HepG2 (cell line): ENCODE results near the gene PPOX. TPM values are rescaled to one million over a fixed set of nuclear protein-coding genes. Genes with fewer than 3 reads are reported as not detected.

ENCODE experiments used
- BCL6 ChIP-seq: IDR thresholded peaks from 2 replicates; pipeline ENCODE4 v1.6.1; 2016; ENCODE audit warnings: missing genetic modification reagents, missing compliant biosample characterization
- BRCA1 ChIP-seq: sonication (generic); formaldehyde crosslinking; IDR thresholded peaks from 2 replicates; pipeline ENCODE4 v1.4.0; 2020; ENCODE audit warnings: missing genetic modification reagents
- CENPT ChIP-seq: sonication (generic); formaldehyde crosslinking; IDR thresholded peaks from 2 replicates; pipeline ENCODE4 v1.8.0; 2022; ENCODE audit warnings: low read depth, mild to moderate bottlenecking, moderate library complexity, missing genetic modification reagents
- HBP1 ChIP-seq: IDR thresholded peaks from 2 replicates; pipeline ENCODE4 v1.6.1; 2016; ENCODE audit warnings: low read depth, control low read depth
- HIC2 ChIP-seq: sonication (generic); formaldehyde crosslinking; IDR thresholded peaks from 2 replicates; pipeline ENCODE4 v1.9.0; 2022; ENCODE audit warnings: low read depth, missing genetic modification reagents
- HNRNPUL1 ChIP-seq: fragments of 200-400 bp; formaldehyde crosslinking; IDR thresholded peaks from 2 replicates; pipeline ENCODE4 v1.6.1; 2017; ENCODE audit warnings: low read depth, mild to moderate bottlenecking, low read length, moderate library complexity
- KAT8 ChIP-seq: IDR thresholded peaks from 2 replicates; pipeline ENCODE4 v1.6.1; 2016; ENCODE audit warnings: missing genetic modification reagents, missing compliant biosample characterization
- POGK ChIP-seq: sonication (generic); formaldehyde crosslinking; conservative IDR thresholded peaks from 2 replicates; pipeline ENCODE4 v1.8.0; 2022; ENCODE audit warnings: mild to moderate bottlenecking, moderate library complexity, missing genetic modification reagents
- POLR2A ChIP-seq, 2 experiments: IDR thresholded peaks; 2 replicates each; pipeline ENCODE4 v1.6.1; 2011; ENCODE audit warnings: low read depth in 2 of 2, low read length in 2 of 2, mild to moderate bottlenecking in 1 of 2, moderate library complexity in 1 of 2; ENCODE audit not compliant: insufficient read depth in 1 of 2
- RORA ChIP-seq: sonication (generic); formaldehyde crosslinking; IDR thresholded peaks from 2 replicates; pipeline ENCODE4 v1.5.0; 2020; ENCODE audit warnings: mild to moderate bottlenecking, missing genetic modification reagents, moderate library complexity
- SETDB1 ChIP-seq: sonication (generic); formaldehyde crosslinking; IDR thresholded peaks from 2 replicates; pipeline ENCODE4 v1.5.1; 2020; ENCODE audit warnings: missing genetic modification reagents, mild to moderate bottlenecking, borderline replicate concordance
- SNAPC2 ChIP-seq: sonication (generic); formaldehyde crosslinking; IDR thresholded peaks from 2 replicates; pipeline ENCODE4 v1.8.1; 2022; ENCODE audit warnings: mild to moderate bottlenecking, missing genetic modification reagents
- THAP11 ChIP-seq: IDR thresholded peaks from 2 replicates; pipeline ENCODE4 v1.6.1; 2016; ENCODE audit warnings: missing biosample characterization, missing genetic modification reagents
- ZBTB38 ChIP-seq: sonication (generic); formaldehyde crosslinking; IDR thresholded peaks from 2 replicates; pipeline ENCODE4 v1.5.1; 2020; ENCODE audit warnings: mild to moderate bottlenecking, missing genetic modification reagents
- ZFP36 ChIP-seq: fragments of 150-350 bp; IDR thresholded peaks from 2 replicates; pipeline ENCODE4 v1.6.1; 2018; ENCODE audit warnings: borderline replicate concordance, low read length, low read depth; ENCODE audit not compliant: partially characterized antibody
- ZKSCAN1 ChIP-seq: fragments of 150-350 bp; IDR thresholded peaks from 2 replicates; pipeline ENCODE4 v1.6.1; 2014; ENCODE audit warnings: low read length
- ZMYM4 ChIP-seq: sonication (generic); formaldehyde crosslinking; IDR thresholded peaks from 2 replicates; pipeline ENCODE4 v1.8.1; 2023; ENCODE audit warnings: mild to moderate bottlenecking, missing genetic modification reagents
- ZNF564 ChIP-seq: sonication (generic); formaldehyde crosslinking; IDR thresholded peaks from 2 replicates; pipeline ENCODE4 v1.8.1; 2023; ENCODE audit warnings: mild to moderate bottlenecking, missing genetic modification reagents
- ZNF672 ChIP-seq: sonication (generic); formaldehyde crosslinking; IDR thresholded peaks from 2 replicates; pipeline ENCODE4 v1.8.1; 2022; ENCODE audit warnings: missing genetic modification reagents
- ZNF678 ChIP-seq: sonication (generic); formaldehyde crosslinking; IDR thresholded peaks from 2 replicates; pipeline ENCODE4 v1.4.0; 2020; ENCODE audit warnings: mild to moderate bottlenecking, missing genetic modification reagents
- ZNF7 ChIP-seq: IDR thresholded peaks from 2 replicates; pipeline ENCODE4 v1.6.1; 2016; ENCODE audit warnings: missing biosample characterization, missing genetic modification reagents
- ZNF724P ChIP-seq: sonication (generic); formaldehyde crosslinking; IDR thresholded peaks from 2 replicates; pipeline ENCODE4 v1.8.0; 2022; ENCODE audit warnings: missing genetic modification reagents, borderline replicate concordance
- ZNF747 ChIP-seq: sonication (generic); formaldehyde crosslinking; IDR thresholded peaks from 2 replicates; pipeline ENCODE4 v1.8.1; 2023; ENCODE audit warnings: missing genetic modification reagents, mild to moderate bottlenecking, borderline replicate concordance
- ZNF780A ChIP-seq: sonication (generic); formaldehyde crosslinking; IDR thresholded peaks from 2 replicates; pipeline ENCODE4 v1.8.0; 2022; ENCODE audit warnings: mild to moderate bottlenecking, missing genetic modification reagents, moderate library complexity
- ZNF784 ChIP-seq: sonication (generic); formaldehyde crosslinking; IDR thresholded peaks from 2 replicates; pipeline ENCODE4 v1.5.1; 2020; ENCODE audit warnings: missing genetic modification reagents, mild to moderate bottlenecking, borderline replicate concordance
- ZZZ3 ChIP-seq: sonication (generic); formaldehyde crosslinking; IDR thresholded peaks from 2 replicates; pipeline ENCODE4 v1.4.0; 2020; ENCODE audit warnings: missing genetic modification reagents, mild to moderate bottlenecking, borderline replicate concordance
- polyA plus RNA-seq, 8 experiments: library from polyadenylated mRNA; depleted of rRNA in 3 of 8; stranded (reverse) in 7 of 8; unstranded in 1 of 8; fragments of >200 nt; fragmentation: Illumina TruSeq in 4 of 8; extraction: Trizol in 4 of 8; gene quantifications; 2 replicates each; pipeline versions ENCODE4 v1.2.1 to v1.2.3, GENCODE V29; 2011 to 2016; ENCODE audit warnings: low read depth in 4 of 8, missing spikeins in 1 of 8, mixed read lengths in 1 of 8; ENCODE audit not compliant: insufficient read depth in 1 of 8
- total RNA-seq, 5 experiments: library from RNA; depleted of rRNA; stranded (reverse); fragments of >200 nt; fragmentation: Illumina TruSeq; extraction: Trizol; gene quantifications; 2 replicates each; pipeline ENCODE4 v1.2.3, GENCODE V29; 2016; ENCODE audit warnings: low read depth in 1 of 5

PPOX gene
- total and polyA plus RNA-seq, 2 of the 13 experiments (the other 11 are each of a cell fraction or from before 2014, with no cell fraction given), result 15.5 to 27.7 TPM

GRCh38 chr1:161159087-161159912 is 6.9 kb upstream of the PPOX start, which contains the start of gene USP21 (continued):
- TF ChIP-seq ZZZ3 (CRISPR knock-in tag) (no peak), ZBTB38 (CRISPR knock-in tag) (peak; percentile 64), ZNF672 (CRISPR knock-in tag) (no peak), ZNF784 (CRISPR knock-in tag) (no peak), SNAPC2 (CRISPR knock-in tag) (no peak), SETDB1 (CRISPR knock-in tag) (no peak), HNRNPUL1 (no peak), BRCA1 (CRISPR knock-in tag) (no peak), ZMYM4 (no peak), RORA (CRISPR knock-in tag) (no peak), ZNF780A (CRISPR knock-in tag) (no peak), HIC2 (CRISPR knock-in tag) (no peak), ZNF564 (CRISPR knock-in tag) (peak; percentile 74; the same call in 1 of the 2 replicates), ZKSCAN1 (no peak), THAP11 (CRISPR knock-in tag) (peak; percentile 78), ZNF747 (CRISPR knock-in tag) (peak; percentile 17; the same call in 1 of the 2 replicates), KAT8 (CRISPR knock-in tag) (peak; percentile 60; the same call in 1 of the 2 replicates), BCL6 (CRISPR knock-in tag) (no peak), ZNF7 (CRISPR knock-in tag) (no peak), POLR2A (IDR thresholded peaks at IDR 0.05; ENCODE audit: insufficient read depth in 1 of 2, low read depth in 2 of 2, low read length in 2 of 2) (peak; percentile 56 to 59; a peak in 3 of 4 replicates), ZNF724P (CRISPR knock-in tag) (no peak), CENPT (CRISPR knock-in tag) (no peak), ZFP36 (no peak), HBP1 (CRISPR knock-in tag) (no peak), ZNF678 (CRISPR knock-in tag) (peak; percentile 13; the same call in 1 of the 2 replicates), POGK (CRISPR knock-in tag) (peak; percentile 55; the same call in 1 of the 2 replicates)
